DOHH2 (cell line): ENCODE data around the gene TPM2.

Experiments
- EZH2phosphoT487 ChIP-seq: fragments of 200-600 bp; sonication (generic); IDR thresholded peaks from 2 replicates; pipeline ENCODE4 v1.6.1; 2017; ENCODE audit warnings: borderline replicate concordance, mild to moderate bottlenecking, antibody characterized with exemption, low read length, moderate library complexity, mixed read lengths
- TF ChIP-seq, protein P1 (sequence below): fragments of 200-600 bp; sonication (generic); IDR thresholded peaks from one replicate; pipeline ENCODE4 v1.5.1; 2014; ENCODE audit warnings: antibody characterized with exemption, mild to moderate bottlenecking, low read depth, low read length; ENCODE audit not compliant: poor library complexity, severe bottlenecking

DNA sequence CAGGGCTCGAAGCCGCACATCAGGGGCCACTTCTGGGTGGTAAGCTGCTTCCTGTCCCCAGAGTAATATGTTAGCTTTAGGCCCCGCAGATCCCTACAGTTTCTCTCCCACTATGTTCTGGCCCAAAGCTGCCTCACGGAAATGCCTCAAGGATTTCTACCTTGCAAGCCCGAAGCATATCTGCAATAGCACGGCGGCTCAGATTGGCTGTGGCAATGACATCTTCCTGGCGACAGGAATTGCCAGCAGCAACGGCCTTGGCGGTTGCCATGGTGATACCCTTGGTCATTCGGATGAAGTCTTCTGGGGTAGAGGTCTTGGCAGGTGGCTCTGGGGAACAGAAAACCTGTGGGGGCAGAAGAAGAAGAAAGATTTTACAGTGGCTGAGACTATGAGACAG is 10.3 kb upstream of the TPM2 start:
- TF ChIP-seq, protein P1, sequence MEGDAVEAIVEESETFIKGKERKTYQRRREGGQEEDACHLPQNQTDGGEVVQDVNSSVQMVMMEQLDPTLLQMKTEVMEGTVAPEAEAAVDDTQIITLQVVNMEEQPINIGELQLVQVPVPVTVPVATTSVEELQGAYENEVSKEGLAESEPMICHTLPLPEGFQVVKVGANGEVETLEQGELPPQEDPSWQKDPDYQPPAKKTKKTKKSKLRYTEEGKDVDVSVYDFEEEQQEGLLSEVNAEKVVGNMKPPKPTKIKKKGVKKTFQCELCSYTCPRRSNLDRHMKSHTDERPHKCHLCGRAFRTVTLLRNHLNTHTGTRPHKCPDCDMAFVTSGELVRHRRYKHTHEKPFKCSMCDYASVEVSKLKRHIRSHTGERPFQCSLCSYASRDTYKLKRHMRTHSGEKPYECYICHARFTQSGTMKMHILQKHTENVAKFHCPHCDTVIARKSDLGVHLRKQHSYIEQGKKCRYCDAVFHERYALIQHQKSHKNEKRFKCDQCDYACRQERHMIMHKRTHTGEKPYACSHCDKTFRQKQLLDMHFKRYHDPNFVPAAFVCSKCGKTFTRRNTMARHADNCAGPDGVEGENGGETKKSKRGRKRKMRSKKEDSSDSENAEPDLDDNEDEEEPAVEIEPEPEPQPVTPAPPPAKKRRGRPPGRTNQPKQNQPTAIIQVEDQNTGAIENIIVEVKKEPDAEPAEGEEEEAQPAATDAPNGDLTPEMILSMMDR: no peak
- TF ChIP-seq EZH2phosphoT487: no peak
